BJ (cell line): ENCODE measurements around the gene GPR107. TPM values are rescaled to one million over a fixed set of nuclear protein-coding genes. Genes with fewer than 3 reads are reported as not detected.
"Not testable (repeated sequence)": the region's sequence is repeated elsewhere in the genome, so short reads cannot be mapped to it uniquely, and the experiment has no call there.

ENCODE experiments used
- CTCF ChIA-PET: fragments of 350-600 bp; formaldehyde crosslinking; extraction: SDS; loops from one replicate; lab custom pipeline; 2021; ENCODE audit warnings: antibody characterized with exemption, inconsistent platforms; lab: Yijun Ruan, JAX
- POLR2A ChIA-PET: fragments of 300-600 bp; sonication (Branson Sonifier 250); formaldehyde crosslinking; extraction: SDS; loops from one replicate; lab custom pipeline; 2021; ENCODE audit warnings: antibody characterized with exemption; lab: Charles Lee
- DNase-seq: peaks from one replicate; pipeline ENCODE4 v3.0.0-alpha.2; 2011; ENCODE audit warnings: low read depth
- H3K27me3 ChIP-seq: 2 replicates; pipeline ENCODE4 v1.6.0; 2011; ENCODE audit warnings: low read length; ENCODE audit not compliant: control insufficient read depth, insufficient read depth
- H3K36me3 ChIP-seq: 2 replicates; pipeline ENCODE4 v1.5.1; 2011; ENCODE audit warnings: low read length; ENCODE audit not compliant: control insufficient read depth, insufficient read depth
- H3K4me3 ChIP-seq: 2 replicates; pipeline ENCODE4 v1.5.1; 2011; ENCODE audit warnings: low read depth, mild to moderate bottlenecking, control low read depth, low read length
- polyA plus RNA-seq: library from polyadenylated mRNA; depleted of rRNA; stranded (reverse); fragments of >200 nt; gene quantifications from 2 replicates; pipeline ENCODE4 v1.2.3, GENCODE V29; 2011
- TF ChIP-seq, protein P1 (sequence below): IDR thresholded peaks from 2 replicates; pipeline ENCODE4 v1.5.1; 2011; ENCODE audit warnings: low read depth, mild to moderate bottlenecking, control low read depth, inconsistent platforms, low read length, moderate library complexity; ENCODE audit not compliant: insufficient read depth

The GPR107 gene
- polyA plus RNA-seq, 1 experiment, result 32.5 TPM

DNA sequence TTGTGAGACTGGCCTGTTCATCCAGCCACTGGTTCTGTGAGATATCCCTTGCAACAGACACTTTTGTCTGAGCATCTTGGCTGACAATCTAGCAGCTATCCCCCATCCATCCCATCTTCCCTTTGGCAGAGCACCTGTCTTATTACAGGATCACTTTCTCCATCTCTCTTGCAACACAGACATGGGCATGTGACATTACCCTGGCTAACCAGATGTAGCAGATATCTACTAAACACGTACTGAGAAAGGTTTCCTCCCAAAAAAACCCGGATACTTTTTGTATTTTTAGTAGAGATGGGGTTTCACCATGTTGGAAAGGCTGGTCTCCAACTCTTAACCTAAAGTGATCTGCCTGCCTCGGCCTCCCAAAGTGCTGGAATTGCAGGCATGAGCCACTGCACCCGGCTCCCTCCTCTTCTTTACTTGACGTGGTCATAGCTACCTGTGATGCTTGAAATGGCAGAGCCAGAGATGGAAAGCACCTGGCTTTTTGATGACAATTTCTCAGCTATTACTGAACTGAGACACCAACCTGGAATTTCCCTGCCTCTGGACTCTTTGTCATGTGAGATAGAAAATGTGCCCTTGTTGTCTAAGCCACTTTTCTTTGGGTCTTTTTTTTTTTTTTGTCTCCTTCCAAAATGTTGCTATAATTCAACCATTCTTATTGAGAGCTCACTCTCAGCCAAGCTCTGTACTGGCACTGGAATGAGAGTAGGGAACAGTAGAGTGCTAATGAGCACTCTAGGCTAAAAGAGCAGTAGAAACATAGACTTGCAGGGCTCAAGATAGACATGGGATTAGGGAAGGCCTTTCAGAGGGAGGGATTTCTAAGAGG is 43.3 kb upstream of the GPR107 start:
- Histone ChIP-seq H3K27me3 (no peaks in the 10 kb centered on the region), H3K36me3 (no peaks in the 10 kb centered on the region), H3K4me3 (no peak overlapping the region)
- no peak for DNase-seq
- TF ChIP-seq, protein P1, sequence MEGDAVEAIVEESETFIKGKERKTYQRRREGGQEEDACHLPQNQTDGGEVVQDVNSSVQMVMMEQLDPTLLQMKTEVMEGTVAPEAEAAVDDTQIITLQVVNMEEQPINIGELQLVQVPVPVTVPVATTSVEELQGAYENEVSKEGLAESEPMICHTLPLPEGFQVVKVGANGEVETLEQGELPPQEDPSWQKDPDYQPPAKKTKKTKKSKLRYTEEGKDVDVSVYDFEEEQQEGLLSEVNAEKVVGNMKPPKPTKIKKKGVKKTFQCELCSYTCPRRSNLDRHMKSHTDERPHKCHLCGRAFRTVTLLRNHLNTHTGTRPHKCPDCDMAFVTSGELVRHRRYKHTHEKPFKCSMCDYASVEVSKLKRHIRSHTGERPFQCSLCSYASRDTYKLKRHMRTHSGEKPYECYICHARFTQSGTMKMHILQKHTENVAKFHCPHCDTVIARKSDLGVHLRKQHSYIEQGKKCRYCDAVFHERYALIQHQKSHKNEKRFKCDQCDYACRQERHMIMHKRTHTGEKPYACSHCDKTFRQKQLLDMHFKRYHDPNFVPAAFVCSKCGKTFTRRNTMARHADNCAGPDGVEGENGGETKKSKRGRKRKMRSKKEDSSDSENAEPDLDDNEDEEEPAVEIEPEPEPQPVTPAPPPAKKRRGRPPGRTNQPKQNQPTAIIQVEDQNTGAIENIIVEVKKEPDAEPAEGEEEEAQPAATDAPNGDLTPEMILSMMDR, result no peak
- ChIA-PET CTCF (no interaction called here), POLR2A (no interaction called here)

DNA sequence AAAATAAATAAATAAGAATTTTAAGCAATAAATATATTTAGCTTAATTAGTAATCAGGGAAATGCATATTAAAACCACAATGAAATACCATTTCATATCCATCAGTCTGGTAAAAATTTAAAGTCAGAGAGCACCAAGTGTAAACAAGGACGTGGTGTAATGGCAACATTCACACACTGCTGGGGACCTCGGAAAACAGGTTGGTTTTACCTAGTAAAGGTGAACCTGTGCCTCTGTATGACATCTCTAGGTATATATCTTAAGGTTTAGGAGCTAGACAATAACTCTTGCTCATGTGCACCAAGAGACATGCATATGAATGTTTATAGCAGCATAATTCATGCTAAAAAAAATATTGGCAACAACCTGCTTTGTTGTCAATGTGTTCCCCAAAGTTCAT is 40.4 kb upstream of the GPR107 start:
- no peak for DNase-seq
- ChIA-PET POLR2A (no interaction called here), CTCF (no interaction called here)
- TF ChIP-seq, protein P1, result no peak
- H3K36me3 ChIP-seq, result no peaks in the 10 kb centered on the region
- H3K27me3 ChIP-seq, result no peaks in the 10 kb centered on the region
- no peak overlapping the region for H3K4me3 ChIP-seq

DNA sequence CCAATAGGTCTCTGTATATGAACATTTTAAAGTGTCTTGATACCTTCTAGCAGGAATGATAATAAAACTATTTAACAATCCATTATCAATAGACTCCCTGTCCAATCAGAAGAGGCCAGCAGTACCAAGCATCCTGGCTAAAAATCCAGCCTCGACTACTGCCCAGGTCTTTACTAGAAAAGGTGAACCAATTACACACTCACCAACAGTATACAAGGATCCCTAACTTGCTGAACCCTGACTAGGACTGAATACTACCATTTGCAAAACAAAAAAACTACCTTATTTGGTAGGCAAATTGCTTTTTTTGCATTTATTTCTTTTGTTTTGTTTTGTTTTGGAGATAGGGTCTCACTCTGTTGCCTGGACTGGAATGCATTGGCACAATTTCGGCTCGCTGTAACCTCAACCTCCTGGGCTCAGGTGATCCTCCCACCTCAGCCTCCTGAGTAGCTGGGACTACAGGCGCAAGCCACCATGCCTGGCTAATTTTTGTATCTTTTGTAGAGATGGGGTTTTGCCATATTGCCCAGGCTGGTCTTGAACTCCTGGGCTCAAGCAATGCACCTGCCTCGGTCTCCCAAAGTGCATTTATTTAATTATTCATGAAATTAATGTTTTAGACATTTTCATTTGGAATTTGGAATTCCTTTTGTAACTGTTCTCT is 38.2 kb upstream of the GPR107 start:
- TF ChIP-seq, protein P1, result no peak
- POLR2A ChIA-PET, result no interaction called here

DNA sequence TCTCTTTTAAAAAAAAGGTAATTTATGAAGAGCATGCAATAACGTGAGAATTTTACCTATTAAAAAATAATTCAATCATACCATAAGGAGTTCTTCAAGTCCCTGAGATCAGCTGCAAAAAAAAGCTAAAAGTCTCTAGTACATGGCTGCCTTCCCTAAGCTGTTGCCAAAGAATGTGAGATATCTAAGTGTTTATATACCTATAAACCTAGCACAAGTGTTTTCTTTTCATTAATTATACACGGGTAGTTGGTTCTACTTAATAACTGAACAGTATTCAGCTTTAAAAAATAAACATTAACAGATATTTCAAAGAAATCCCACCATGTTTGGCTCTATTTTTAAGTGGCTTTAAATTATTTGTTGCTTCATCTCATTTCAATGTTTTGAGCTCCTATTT is 36.6 kb upstream of the GPR107 start:
- DNase-seq, result no peak
- TF ChIP-seq, protein P1, result no peak
- no peaks in the 10 kb centered on the region for H3K27me3 ChIP-seq
- no peaks in the 10 kb centered on the region for H3K36me3 ChIP-seq
- CTCF ChIA-PET, result no interaction called here
- POLR2A ChIA-PET, result interaction anchor here (0.6 kb wide), 1 partner anchor 82 kb away, joined by 12 read pairs; no protein-coding TSS in a partner anchor
- H3K4me3 ChIP-seq, result no peak overlapping the region

More for the DNA sequence above, 38.2 kb upstream of the GPR107 start:
- no peaks in the 10 kb centered on the region for H3K27me3 ChIP-seq
- H3K4me3 ChIP-seq, result no peak overlapping the region
- H3K36me3 ChIP-seq, result no peaks in the 10 kb centered on the region
- CTCF ChIA-PET, result no interaction called here
- DNase-seq, result no peak

DNA sequence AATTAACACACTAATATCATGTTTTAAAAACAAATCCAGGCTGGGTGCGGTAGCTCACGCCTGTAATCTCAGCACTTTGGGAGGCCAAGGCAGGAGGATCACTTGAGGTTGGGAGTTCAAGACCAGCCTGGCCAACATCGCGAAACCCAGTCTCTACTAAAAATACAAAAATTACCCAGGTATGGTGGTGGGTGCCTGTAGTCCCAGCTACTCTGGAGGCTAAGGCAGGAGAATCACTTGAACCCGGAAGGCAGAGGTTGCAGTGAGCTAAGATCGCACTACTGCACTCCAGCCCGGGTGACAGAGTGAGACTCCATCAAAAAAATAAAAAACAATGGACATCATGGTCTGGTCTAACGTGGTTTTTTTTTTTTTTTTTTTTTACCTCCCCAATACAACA is 36.2 kb upstream of the GPR107 start:
- POLR2A ChIA-PET, result interaction anchor here (0.6 kb wide), 1 partner anchor 83 kb away, joined by 12 read pairs; no protein-coding TSS in a partner anchor
- H3K4me3 ChIP-seq, CTCF ChIA-PET, H3K27me3 ChIP-seq, DNase-seq, H3K36me3 ChIP-seq: not testable (repeated sequence)
